ENCODE results near the gene AP2A1.

- TF ChIP-seq CTCF (IDR thresholded peaks at IDR 0.05) (no peak), EP300 (IDR thresholded peaks at IDR 0.05) (no peak)
These were observed 13.1 kb downstream of the AP2A1 start for GRCh38 chr19:49779731-49780555.
